ENCODE results near the gene ANKHD1.

DNA sequence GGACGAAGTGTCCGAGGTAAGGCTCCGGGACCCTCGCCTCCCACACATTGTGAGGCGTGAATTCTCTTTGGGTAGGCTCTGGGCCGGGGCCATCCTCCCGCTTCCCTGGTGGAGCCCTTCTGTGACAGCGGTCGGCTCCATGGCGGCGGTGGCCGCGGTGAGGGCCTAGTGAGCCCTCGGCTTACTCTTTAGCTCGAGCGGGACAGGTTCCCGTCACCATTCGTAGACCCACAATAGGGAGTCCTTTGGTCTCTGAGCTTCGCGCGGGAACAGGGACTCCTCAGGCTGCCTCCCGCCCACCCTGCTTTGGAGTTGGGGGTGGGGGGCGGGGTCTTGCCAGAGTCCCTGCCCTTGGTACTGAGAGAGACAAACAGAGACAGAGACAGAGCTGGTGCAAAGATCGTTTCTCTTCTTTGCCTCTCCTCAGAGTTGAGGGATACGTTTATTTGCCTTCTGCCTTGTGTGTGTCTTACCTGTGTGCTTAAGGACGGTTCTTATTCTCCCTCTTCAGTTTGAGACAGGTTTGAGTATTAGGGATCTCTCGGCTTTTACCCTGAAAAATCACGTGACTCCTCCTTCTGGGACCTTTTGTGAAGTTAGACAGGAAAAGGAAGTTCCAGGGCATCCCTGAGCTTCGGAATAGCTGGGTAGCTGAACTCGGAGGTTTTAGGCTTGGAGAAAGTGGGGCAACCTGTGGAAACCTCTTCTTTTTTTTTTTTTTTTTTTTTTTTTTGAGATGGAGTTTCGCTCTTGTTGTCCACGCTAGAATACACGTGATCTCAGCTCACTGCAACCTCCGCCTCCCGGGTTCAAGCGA lies 833 bp downstream of the ANKHD1 start:
- TF ChIP-seq, protein P1, sequence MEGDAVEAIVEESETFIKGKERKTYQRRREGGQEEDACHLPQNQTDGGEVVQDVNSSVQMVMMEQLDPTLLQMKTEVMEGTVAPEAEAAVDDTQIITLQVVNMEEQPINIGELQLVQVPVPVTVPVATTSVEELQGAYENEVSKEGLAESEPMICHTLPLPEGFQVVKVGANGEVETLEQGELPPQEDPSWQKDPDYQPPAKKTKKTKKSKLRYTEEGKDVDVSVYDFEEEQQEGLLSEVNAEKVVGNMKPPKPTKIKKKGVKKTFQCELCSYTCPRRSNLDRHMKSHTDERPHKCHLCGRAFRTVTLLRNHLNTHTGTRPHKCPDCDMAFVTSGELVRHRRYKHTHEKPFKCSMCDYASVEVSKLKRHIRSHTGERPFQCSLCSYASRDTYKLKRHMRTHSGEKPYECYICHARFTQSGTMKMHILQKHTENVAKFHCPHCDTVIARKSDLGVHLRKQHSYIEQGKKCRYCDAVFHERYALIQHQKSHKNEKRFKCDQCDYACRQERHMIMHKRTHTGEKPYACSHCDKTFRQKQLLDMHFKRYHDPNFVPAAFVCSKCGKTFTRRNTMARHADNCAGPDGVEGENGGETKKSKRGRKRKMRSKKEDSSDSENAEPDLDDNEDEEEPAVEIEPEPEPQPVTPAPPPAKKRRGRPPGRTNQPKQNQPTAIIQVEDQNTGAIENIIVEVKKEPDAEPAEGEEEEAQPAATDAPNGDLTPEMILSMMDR (IDR thresholded peaks at IDR 0.05) = no peak
- no peak for TF ChIP-seq POLR2A (IDR thresholded peaks at IDR 0.05)
